ENCODE results near the gene PLA1A.
"Not testable (repeated sequence)": the region's sequence is repeated elsewhere in the genome, so short reads cannot be mapped to it uniquely, and the experiment has no call there.

The PLA1A gene, protein sequence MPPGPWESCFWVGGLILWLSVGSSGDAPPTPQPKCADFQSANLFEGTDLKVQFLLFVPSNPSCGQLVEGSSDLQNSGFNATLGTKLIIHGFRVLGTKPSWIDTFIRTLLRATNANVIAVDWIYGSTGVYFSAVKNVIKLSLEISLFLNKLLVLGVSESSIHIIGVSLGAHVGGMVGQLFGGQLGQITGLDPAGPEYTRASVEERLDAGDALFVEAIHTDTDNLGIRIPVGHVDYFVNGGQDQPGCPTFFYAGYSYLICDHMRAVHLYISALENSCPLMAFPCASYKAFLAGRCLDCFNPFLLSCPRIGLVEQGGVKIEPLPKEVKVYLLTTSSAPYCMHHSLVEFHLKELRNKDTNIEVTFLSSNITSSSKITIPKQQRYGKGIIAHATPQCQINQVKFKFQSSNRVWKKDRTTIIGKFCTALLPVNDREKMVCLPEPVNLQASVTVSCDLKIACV

DNA sequence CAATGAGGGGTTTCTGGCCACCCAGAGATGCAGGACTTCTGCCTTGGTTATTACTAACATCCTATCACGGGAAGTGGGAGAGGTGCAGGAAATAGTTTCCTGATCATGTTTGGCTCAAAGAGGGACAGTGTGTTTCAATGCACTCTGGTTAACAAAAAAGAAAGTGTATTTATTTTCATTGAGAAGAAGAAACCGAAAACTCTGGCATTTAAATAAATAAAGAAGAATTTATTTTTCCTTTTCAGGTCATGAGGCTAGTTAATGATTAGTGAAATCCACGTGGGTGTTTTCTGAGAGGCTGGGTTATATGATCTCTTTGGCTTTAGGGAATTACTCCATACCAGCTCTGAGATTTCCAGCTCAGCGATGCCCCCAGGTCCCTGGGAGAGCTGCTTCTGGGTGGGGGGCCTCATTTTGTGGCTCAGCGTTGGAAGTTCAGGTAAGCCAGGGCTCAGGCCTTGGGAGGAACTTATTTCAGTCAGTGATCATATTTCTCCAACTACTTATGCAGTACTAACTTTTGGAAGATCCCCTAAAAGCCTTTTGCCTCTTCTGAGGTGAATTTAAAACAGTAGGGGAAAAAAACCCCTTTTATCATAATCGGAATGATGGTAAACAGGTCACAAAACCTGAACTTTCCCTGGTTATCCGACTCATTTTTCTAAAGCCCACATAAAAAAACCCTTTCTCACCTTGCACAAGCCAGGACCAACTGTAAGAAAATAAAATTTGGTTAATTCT is at the start of gene PLA1A:
TSS of gene PLA1A (plus strand) at position 338 of the 741 bp plus-strand sequence. CDS start at position 367, 29 bp downstream.
- DNase-seq (ENCODE audit: low read depth): no peak

DNA sequence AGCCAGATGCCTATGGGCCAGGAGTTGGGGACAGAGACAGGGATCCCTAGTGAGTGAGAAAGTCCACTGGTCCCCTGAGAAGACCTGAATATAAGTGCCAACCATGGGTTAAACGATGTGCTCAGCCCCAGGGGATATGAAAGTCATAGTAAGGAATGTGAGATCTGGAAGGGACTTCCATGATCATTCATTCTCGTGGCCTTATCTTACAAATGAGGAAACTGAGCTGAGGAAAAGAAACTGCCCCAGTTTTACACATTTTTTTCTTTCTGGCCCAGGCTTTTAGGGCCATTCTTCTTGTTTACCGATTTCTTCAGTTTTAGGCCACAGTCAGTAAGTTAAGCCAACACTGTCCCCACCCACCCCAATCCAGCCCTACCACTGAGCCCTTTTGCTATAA is 49.3 kb upstream of the PLA1A start:
- DNase-seq (ENCODE audit: low read depth): no peak

DNA sequence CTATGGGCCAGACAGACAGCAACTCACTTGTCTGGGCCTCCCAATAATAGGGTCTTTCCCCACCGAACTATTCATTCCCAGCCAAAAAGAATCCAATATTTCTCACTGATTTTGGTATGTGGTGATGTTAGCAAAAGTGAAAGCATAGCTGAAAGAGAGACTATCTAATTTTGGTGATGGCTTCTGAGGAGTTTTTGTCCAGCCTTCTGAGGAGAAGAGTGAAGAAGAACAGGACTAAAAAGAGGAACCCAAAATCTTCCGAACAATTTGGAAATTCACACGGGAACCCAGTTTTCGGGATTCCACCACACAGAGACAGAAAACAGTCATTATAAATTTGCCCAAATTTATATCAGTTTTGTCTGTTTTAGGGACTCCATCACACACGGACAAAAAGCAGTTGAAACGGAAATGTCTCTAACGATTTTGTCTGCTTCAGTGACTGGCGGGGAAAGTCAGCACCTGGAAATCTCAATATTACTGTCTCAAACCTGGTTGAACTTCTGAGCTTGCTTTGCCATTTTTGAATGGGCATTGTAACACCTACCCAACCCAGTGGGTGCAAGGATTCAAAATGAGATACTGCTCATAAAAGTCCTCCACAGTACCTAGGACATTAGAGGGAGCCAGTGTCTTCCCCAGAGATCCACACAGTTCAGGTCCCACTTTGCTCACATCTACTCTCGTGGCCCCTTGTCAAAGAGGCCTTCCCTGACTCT is 47.3 kb upstream of the PLA1A start:
- no peak for DNase-seq (ENCODE audit: low read depth)

DNA sequence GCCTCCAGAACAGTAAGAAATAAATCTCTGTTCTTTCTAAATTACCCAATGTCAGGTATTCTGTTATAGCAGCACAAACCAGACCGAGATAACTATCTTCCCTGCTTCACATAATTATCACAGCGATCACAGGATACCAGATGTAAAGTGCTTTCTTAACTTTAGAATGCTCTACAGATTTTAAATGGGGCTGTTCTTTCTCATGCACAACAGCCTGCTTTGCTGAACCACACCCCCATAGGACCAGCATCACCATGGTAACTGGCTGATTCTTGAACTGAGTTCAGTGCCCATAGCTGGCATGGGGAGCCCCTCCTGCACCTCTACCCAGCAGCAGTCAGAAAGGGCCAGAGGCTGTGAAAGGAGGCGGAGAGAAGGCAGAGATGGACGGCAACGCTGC is 46.1 kb upstream of the PLA1A start:
- no peak for DNase-seq (ENCODE audit: low read depth)

DNA sequence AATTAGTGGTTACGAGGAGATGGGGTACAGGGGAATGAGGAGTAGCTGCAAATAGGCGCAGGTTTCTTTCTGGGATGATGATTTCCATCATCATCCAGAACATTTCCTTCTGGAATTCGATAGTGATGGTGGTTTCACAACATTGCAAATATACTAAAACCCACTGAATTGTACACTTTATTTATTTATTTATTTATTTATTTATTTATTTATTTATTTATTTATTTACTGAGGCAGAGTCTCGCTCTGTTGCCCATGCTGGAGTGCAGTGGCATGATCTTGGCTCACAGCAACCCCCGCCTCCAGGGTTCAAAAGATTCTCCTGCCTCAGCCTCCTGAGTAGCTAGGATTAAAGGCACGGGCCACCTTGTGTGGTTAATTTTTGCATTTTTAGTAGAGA is 44.8 kb upstream of the PLA1A start:
- DNase-seq (ENCODE audit: low read depth): not testable (repeated sequence)

DNA sequence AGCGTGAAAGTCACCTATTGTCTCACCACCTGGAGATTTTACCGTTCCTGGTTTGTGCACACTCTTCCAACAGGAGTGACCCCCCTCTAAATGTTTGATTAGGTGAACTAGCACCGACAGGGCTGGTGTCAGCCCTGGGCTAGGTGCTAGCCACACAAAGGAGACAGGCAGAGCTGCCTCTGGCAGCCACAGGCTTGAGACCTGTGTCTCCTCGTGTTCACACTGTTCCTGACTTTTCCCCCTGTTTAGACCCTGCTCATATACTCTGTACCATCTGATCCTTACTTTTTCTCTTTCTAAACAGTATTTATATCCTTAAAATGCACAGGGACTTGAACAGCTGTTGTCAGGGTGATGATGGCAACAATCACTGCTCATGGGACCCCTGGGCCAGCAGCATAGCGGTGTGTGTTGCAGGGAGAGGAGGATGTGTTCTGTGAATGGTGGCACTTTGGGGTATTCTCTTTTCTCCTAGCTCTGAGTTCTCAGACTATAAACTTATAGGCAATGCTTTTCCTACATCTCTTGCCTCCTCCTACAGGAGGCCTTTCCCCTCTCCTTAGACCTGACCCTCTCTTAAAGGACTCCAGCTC is 43.8 kb upstream of the PLA1A start:
- no peak for DNase-seq (ENCODE audit: low read depth)

DNA sequence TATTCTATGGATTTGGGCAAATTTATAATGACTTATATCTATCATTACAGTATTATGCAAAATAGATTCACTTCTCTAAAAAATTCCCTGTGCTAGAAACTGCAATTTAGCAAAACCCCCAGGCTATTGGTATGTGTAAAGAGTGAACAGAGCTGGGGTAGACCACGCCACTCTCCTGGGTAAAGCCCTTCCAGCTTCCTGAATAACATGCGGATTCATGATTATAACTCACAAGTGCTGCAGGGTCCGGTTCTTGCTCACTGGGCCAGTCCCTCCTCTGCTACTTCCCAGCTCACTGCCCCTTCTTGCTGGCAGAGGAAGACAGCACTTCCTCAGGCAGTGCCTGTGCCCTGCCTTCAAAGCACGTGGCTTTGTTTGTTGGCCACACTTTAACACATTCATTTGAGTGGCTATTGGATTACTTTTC is 42.4 kb upstream of the PLA1A start:
- no peak for DNase-seq (ENCODE audit: low read depth)

DNA sequence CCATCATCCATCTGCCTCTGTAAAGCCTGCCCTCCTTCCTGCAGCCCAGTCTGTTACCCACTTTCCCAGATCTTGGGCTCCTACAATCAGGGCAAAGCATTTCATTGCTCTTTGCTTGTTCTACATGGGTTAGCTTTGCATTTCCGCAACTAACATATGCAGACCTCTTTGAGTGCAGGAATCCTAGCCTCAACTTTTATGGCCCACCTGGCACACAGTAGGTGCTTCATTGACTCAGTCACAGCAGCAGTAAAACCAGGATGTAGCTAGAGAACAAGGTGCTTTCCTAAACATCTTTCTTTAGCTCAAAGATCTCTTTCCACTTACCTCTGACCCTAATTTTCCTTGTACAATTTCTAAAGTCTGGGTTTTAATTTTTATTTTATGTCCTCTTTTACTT is 41.8 kb upstream of the PLA1A start:
- no peak for DNase-seq (ENCODE audit: low read depth)

DNA sequence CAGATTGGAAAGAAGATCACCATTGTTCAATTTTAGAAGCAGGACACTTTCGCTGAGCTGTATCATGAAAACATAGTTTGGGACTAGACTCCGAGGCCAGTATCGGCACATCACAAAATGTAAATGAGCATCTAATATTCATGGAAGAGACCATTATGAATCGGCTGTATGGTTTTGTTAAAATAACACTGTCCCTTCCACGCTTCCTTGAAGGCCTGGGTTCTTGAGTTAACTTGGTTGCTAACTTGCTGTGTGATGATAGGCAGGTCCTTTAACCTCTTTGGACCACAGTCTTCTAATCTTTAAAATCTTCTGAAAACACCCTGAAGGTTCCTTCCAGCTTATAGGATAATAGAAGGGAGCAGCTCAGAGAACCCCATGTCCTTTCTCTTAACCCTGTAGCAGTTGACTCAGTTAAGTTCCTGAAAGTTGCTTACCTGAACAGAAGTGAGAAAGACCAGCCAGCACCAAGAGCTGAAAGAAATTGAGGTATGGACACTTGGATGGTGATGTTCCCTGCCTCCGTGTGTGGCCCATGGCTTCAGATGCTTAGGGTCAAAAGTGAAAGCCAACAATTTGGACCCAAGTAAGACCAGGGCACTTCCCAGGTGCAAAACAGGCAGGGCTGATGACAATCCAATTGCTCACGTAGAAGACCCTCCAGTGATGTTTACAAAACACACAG is 40.4 kb upstream of the PLA1A start:
- DNase-seq (ENCODE audit: low read depth): no peak

DNA sequence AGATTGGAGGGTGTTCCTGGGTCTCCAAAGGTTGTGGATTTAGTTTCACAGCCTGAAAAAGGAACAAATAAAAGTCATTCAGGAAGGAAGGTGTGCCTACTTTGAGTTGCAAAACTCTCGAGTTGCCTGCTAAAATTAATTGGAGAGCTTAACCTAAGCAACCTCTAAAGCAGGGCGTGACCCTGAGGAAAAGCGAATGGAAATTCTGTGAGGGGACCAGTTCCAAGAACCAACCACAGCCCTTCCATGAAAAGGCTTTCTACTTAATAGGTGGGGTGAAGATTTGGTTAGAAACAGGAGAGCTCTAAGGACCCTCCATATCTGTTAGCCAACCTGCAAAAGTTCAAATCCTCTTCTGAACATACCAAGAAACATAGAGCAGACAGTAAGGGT is 39.8 kb upstream of the PLA1A start:
- no peak for DNase-seq (ENCODE audit: low read depth)

DNA sequence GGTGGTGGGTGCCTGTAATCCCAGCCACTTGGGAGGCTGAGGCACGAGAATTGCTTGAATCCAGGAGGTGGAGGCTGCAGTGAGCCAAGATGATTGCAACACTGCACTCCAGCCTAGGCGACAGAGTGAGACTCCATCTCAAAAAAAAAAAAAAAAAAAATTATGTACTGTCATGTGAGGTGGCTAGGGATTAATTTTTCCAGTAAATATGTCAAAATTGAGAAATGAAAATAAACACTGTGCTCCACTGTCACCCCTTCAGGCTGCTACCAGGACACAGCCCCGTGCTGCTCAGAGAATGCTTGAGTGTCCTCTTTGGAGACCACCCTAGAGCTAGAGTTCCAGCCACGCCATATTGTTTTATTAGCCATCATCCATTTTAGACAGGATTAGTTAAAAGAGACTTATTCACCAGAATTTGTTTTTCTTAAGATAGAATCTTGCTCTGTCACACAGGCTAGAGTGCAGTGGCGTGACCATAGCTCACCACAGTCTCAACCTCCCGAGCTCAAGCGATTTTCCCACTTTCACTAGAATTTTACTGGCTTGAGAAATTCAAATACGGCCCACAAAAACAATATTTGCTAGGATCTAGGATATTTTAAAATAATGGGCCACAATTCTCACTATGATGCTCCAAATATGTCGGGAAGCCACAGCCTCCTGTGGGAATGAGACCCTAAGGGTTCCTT is 38.9 kb upstream of the PLA1A start:
- DNase-seq (ENCODE audit: low read depth): no peak

DNA sequence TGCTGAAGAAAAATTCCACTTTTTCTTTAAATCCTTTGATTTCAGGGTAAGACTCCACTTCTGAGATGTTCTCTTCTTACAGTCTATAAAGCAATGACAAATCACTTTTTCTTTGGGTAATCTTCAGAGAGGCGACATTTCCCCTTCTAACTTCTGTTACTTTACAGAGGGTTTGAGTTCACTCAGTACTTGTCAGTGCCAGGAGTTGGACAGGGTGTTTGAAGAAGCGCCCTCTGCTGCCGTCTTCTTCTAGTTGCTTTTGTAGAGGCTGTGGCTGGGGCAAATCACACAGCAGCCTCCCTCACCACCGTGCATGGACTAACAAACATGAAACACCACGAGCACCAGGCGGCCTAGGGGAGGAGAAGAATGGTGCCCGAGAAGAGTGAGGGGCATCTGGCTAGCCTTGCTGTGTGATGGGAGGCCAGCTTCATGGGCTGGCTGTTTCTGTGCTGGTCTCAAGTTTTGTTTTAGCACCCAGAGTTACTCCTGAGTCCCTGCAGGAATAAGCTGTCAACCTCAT is 38.2 kb upstream of the PLA1A start, which contains the start of gene CD80:
TSS of gene CD80 (minus strand) at position 174 of the 523 bp plus-strand sequence. CDS start 1,886 bp downstream, outside the sequence.
- DNase-seq (ENCODE audit: low read depth): peak; percentile 62

DNA sequence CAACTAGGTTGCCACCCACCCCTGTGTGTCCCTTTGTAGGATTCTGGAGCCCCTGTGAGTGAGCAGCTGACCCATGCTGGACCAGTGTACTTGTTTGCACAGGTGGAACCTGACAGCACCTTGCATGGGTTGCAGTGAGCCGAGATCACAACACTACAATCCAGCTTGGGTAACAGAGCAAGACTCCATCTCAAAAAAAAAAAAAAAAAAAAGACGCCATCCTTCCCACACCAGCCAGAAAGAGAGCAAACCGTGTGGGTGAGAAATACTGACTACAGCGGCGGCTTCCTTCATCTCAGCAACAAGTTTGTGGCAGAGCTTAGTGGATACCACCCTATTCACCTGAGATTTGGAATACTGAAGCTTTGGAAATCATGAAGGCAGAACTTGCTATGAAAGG is 37.5 kb upstream of the PLA1A start:
- DNase-seq (ENCODE audit: low read depth): no peak

DNA sequence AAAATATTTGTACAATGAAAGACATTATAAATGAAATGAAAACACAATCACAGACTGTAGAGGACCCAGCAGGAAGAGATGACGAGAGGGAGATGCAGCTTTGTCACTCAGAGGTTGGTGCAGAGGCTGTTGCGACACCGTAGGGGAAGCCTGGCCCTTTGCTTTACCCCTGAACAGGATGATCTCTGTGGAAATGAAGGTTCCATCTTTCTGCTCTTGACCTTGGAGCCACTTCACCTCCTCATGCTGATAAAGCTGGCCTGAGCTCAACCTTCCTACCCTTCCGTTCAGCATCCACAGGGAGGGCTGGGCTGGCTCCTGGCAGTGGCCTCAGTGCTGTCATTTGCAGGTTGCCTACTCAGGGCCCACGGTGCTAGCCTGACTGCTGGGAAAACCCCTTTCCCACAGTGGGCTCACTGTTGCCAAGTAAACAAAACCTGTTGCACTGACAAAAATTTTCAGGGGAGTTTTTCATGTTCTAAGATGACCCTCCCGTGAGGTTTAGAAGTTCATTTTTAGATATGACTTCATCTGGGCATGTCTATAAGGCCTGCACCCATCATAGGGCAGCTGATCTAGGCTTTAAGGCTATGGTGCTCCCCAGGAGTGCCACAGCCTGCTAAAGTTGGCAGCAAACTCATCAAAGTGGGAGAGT is 35.3 kb upstream of the PLA1A start:
- DNase-seq (ENCODE audit: low read depth): peak; percentile 5

DNA sequence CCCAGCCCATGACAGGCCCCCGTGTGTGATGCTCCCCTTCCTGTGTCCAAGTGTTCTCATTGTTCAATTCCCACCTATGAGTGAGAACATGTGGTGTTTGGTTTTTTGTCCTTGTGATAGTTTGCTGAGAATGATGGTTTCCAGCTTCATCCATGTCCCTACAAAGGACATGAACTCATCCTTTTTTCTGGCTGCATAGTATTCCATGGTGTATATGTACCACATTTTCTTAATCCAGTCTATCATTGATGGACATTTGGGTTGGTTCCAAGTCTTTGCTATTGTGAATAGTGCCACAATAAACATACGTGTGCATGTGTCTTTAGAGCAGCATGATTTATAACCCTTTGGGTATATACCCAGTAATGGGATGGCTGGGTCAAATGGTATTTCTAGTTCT is 34.4 kb upstream of the PLA1A start:
- DNase-seq (ENCODE audit: low read depth): not testable (repeated sequence)

DNA sequence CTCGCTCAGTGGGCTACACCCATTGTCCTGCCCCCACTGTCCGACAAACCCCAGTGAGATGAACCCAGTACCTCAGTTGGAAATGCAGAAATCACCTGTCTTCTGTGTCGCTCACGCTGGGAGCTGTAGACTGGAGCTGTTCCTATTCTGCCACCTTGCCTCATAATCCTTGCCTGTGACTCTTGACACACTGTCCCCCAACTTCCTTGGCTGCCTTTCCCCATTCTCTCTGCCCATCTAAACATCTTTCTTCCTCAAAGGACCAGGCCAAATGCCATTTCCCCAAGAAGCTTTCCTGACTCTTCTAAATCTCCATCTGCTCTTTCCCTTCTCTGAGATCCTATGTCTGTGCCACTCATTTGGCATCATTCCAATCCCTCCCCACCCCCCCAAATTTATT is 28.5 kb upstream of the PLA1A start:
- no peak for DNase-seq (ENCODE audit: low read depth)

DNA sequence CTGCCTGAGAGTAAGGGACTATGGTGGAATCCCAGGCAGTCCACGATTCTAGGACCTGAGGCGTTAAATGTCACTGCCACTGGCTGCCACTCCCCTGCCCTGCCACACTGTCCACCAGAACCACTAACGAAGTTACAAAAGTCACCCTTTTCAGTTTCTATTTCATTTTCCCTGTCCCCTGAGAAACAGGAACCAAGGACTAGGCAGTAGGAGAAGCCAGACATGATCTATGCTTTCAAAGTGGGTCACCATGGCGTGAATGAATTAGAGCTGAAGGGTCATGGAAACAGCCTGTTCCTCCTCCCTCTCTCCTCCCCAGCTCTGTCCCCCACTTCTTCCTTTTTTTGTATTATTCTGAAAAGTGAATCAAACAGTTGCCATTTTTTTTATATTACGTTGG is 27.5 kb upstream of the PLA1A start:
- DNase-seq (ENCODE audit: low read depth): no peak

DNA sequence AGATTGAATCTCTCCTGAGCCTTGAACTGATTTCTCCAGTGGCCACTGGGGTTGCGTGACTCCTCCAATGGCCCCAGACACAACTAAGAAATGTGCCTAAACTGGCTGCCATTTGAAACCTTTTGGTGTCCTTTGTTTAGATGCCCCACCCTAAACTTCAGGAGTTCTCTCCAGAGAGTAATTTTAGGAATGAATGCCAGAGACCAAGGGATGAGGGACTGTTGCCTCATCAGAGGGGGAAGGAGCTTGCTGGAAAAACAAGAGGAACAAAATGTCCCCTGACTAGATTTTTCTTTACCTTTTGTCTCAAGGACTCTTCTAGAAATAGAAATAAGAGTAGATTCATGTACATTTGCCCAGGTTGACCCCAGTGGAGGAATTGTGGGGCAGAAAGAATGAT is 26.5 kb upstream of the PLA1A start:
- DNase-seq (ENCODE audit: low read depth): no peak

DNA sequence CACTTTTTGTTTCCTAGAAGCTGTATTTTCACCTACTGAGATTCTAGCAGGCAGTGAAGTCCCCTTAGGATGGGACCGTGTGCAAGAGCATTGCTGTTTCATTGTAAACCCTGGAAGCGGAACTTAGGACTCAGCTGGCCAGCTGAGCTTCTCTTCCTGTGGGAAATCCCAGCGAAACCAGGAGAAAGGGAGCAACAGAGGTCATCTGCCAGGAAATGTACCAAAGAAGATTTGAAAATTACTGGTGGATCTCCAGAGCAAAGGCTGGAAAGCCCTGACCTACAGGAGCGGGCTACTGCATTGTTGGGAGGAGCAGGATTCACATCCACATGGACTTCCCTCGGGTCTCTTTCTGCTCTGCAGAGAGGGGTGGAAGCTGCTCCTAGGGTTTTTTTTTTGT is 26.0 kb upstream of the PLA1A start:
- no peak for DNase-seq (ENCODE audit: low read depth)

DNA sequence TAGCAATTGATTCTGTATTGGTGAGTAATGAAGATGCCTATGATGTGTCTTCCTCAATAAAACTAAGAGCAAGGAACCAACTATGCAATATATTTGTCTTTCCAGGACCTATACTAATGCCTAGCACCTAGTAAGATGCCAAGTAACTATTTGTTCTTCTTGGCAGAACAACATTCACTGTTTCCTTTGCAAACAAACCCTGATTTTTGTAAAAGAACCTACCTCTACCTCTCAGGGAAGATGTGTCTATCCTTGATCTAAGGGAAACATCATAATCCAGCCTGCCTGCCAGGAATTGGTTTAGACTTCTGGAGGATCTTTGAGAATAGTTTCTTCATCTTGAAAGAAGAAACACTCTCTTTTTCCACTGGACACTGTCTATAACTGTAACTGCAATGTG is 22.2 kb upstream of the PLA1A start:
- DNase-seq (ENCODE audit: low read depth): no peak
